Trophoblast cell (in vitro differentiated cells and primary cell): Measurements from ENCODE around the gene ZCCHC18.

Experiments
- DNase-seq, 2 donors: peaks; one replicate each; pipeline ENCODE4 v3.0.0-alpha.2; 2016
- H2AFZ ChIP-seq: 2 replicates; pipeline ENCODE4 v1.6.1; 2013; ENCODE audit warnings: low read length, moderate library complexity, mild to moderate bottlenecking; ENCODE audit not compliant: insufficient read depth, poor library complexity
- H2AK5ac ChIP-seq: 2 replicates; pipeline ENCODE4 v1.6.1; 2013; ENCODE audit warnings: mild to moderate bottlenecking, low read length
- H2BK120ac ChIP-seq: 2 replicates; pipeline ENCODE4 v1.6.1; 2013; ENCODE audit warnings: low read length, mild to moderate bottlenecking, moderate library complexity; ENCODE audit not compliant: insufficient read depth, poor library complexity
- H2BK12ac ChIP-seq: 2 replicates; pipeline ENCODE4 v1.6.1; 2013; ENCODE audit warnings: mild to moderate bottlenecking, low read length, moderate library complexity
- H2BK5ac ChIP-seq: 2 replicates; pipeline ENCODE4 v1.6.1; 2013; ENCODE audit warnings: low read length, low read depth, moderate library complexity, mild to moderate bottlenecking; ENCODE audit not compliant: poor library complexity
- H3K14ac ChIP-seq: 2 replicates; pipeline ENCODE4 v1.6.1; 2013; ENCODE audit warnings: mild to moderate bottlenecking, low read length
- H3K18ac ChIP-seq: 2 replicates; pipeline ENCODE4 v1.6.1; 2013; ENCODE audit warnings: mild to moderate bottlenecking, low read length
- H3K23ac ChIP-seq: 2 replicates; pipeline ENCODE4 v1.6.1; 2013; ENCODE audit warnings: low read length
- H3K27ac ChIP-seq: 2 replicates; pipeline ENCODE4 v1.5.1; 2013; ENCODE audit warnings: low read depth, mild to moderate bottlenecking, inconsistent platforms, low read length, moderate library complexity
- H3K27me3 ChIP-seq: 2 replicates; pipeline ENCODE4 v1.6.1; 2013; ENCODE audit warnings: inconsistent platforms, mild to moderate bottlenecking, low read length, moderate library complexity; ENCODE audit not compliant: insufficient read depth
- H3K36me3 ChIP-seq, 2 experiments: 1 replicate in 1 of 2; 2 replicates in 1 of 2; pipeline ENCODE4 v1.6.1; 2013; ENCODE audit warnings: low read length in 2 of 2, mild to moderate bottlenecking in 2 of 2, moderate library complexity in 1 of 2; ENCODE audit not compliant: insufficient read depth in 2 of 2, control insufficient read depth in 1 of 2
- H3K4ac ChIP-seq: 2 replicates; pipeline ENCODE4 v1.6.1; 2013; ENCODE audit warnings: low read depth, mild to moderate bottlenecking, low read length, moderate library complexity
- H3K4me1 ChIP-seq, 2 experiments: 1 replicate in 1 of 2; 2 replicates in 1 of 2; pipeline ENCODE4 v1.6.1; 2013; ENCODE audit warnings: low read length in 2 of 2, mild to moderate bottlenecking in 2 of 2, moderate library complexity in 1 of 2; ENCODE audit not compliant: insufficient read depth in 2 of 2, control insufficient read depth in 1 of 2
- H3K4me2 ChIP-seq: 2 replicates; pipeline ENCODE4 v1.6.1; 2013; ENCODE audit warnings: inconsistent platforms, mild to moderate bottlenecking, low read length, moderate library complexity
- H3K4me3 ChIP-seq: 2 replicates; pipeline ENCODE4 v1.5.1; 2013; ENCODE audit warnings: mild to moderate bottlenecking, low read depth, low read length, inconsistent platforms
- H3K79me1 ChIP-seq: one replicate; pipeline ENCODE4 v1.6.1; 2013; ENCODE audit warnings: low read length
- H3K79me2 ChIP-seq: 2 replicates; pipeline ENCODE4 v1.6.1; 2013; ENCODE audit warnings: low read length, mild to moderate bottlenecking; ENCODE audit not compliant: control insufficient read depth, insufficient read depth, poor library complexity
- H3K9ac ChIP-seq: 2 replicates; pipeline ENCODE4 v1.6.1; 2013; ENCODE audit warnings: mild to moderate bottlenecking, low read length
- H3K9me3 ChIP-seq: 2 replicates; pipeline ENCODE4 v1.6.1; 2013; ENCODE audit warnings: low read depth, mild to moderate bottlenecking, control low read depth, inconsistent platforms, low read length; ENCODE audit not compliant: insufficient read depth
- H4K12ac ChIP-seq: 2 replicates; pipeline ENCODE4 v1.6.1; 2013; ENCODE audit warnings: low read depth, mild to moderate bottlenecking, low read length, moderate library complexity
- H4K8ac ChIP-seq: 2 replicates; pipeline ENCODE4 v1.6.1; 2013; ENCODE audit warnings: low read depth, mild to moderate bottlenecking, low read length, moderate library complexity
- H4K91ac ChIP-seq: one replicate; pipeline ENCODE4 v1.6.1; 2013; ENCODE audit warnings: low read depth, mild to moderate bottlenecking, low read length, moderate library complexity
- WGBS: extraction: QIAGEN DNeasy Blood & Tissue Kit; methylation state at CpG from one replicate; pipeline ENCODE4 v1.1.7; 2013; ENCODE audit warnings: missing lambda C conversion rate; ENCODE audit not compliant: insufficient read length, insufficient coverage; ENCODE audit errors: extremely low coverage; 5-methylcytosine and 5-hydroxymethylcytosine counted together

ZCCHC18 gene

DNA sequence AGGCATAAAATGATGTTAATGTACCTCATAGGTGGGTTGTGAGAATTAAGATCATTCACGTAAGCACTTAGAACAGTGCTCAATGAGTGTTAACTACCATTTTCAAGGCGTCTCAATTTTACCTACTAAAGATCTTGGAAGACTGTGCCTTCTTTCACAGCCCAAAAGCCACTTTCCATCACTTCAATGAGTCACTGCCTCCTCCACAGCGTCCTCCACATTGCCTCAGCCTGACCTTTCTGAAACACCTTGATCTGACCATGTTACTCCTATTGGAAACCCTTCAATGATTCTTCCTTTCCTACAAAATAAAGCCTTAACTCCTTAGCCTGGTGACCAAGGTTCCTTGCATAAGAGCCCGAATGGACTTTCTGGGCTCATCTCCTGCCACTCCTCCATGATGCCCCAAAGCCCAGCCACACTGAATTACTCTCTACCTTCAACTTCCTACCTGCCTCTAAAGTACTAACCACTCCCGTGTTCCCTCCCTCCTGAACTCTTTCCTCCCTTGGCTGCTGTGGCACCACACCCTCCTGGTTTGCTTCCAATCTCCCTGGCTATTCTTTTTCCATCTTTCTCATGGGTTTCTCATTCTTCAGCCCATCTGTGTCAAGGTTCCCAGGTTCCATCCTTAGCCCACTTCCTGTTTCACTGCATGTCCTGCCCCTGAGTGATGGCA lies 22.4 kb downstream of the ZCCHC18 start:
- no peak overlapping the region for H3K14ac ChIP-seq
- no CpG with 5 or more reads among the region's 5 CpGs for WGBS
- peaks cover 0 to 2% of the 10 kb centered on the region in 2 experiments for H3K36me3 ChIP-seq

DNA sequence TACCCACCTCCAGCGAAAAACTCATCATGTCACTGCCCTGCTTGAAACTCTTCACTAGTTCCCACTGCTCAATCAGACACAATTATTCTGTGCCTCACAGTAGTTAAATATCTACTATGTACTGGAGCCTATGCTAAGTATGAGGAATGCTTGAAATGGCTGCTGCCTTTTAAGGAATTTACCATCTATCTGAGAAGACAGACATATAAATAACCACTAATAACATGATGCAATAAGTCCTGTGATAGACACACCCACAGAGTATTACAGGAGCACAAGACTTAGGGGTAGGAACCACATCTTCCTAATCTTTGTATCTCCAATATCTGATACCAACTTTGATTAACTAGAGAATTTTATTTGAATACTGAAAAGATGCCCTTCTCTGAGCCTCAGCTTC lies 23.4 kb downstream of the ZCCHC18 start:
- Histone ChIP-seq H4K91ac (no peak overlapping the region), H2BK5ac (no peak overlapping the region), H3K9ac (no peak overlapping the region), H4K12ac (no peak overlapping the region), H2BK12ac (no peak overlapping the region), H2AFZ (no peak overlapping the region), H3K27me3 (no peaks in the 10 kb centered on the region), H3K9me3 (no peaks in the 10 kb centered on the region), H2AK5ac (no peak overlapping the region), H3K4ac (no peak overlapping the region), H4K8ac (no peak overlapping the region), H3K4me3 (no peak overlapping the region), H3K18ac (no peak overlapping the region), H3K79me2 (no peaks in the 10 kb centered on the region), H3K27ac (no peak overlapping the region), H3K36me3 (peaks cover 0 to 2% of the 10 kb centered on the region in 2 experiments), H2BK120ac (no peak overlapping the region), H3K23ac (no peak overlapping the region), H3K4me1 (no peaks in the 10 kb centered on the region), H3K14ac (no peak overlapping the region), H3K79me1 (no peaks in the 10 kb centered on the region), H3K4me2 (no peak overlapping the region)
- WGBS = no CpG with 5 or more reads among the region's 1 CpG
- no peak for DNase-seq

More for the DNA sequence above, 22.4 kb downstream of the ZCCHC18 start:
- Histone ChIP-seq H3K9ac (no peak overlapping the region), H2AK5ac (no peak overlapping the region), H3K79me2 (no peaks in the 10 kb centered on the region), H2BK12ac (no peak overlapping the region), H3K27me3 (no peaks in the 10 kb centered on the region), H3K23ac (no peak overlapping the region), H3K4me1 (no peaks in the 10 kb centered on the region), H3K27ac (no peak overlapping the region), H3K4ac (no peak overlapping the region), H3K79me1 (no peaks in the 10 kb centered on the region), H3K18ac (no peak overlapping the region), H4K8ac (no peak overlapping the region), H2BK5ac (no peak overlapping the region), H2BK120ac (no peak overlapping the region), H4K91ac (no peak overlapping the region), H2AFZ (no peak overlapping the region), H3K9me3 (no peaks in the 10 kb centered on the region), H3K4me2 (no peak overlapping the region), H3K4me3 (no peak overlapping the region), H4K12ac (no peak overlapping the region)
- DNase-seq = no peak

DNA sequence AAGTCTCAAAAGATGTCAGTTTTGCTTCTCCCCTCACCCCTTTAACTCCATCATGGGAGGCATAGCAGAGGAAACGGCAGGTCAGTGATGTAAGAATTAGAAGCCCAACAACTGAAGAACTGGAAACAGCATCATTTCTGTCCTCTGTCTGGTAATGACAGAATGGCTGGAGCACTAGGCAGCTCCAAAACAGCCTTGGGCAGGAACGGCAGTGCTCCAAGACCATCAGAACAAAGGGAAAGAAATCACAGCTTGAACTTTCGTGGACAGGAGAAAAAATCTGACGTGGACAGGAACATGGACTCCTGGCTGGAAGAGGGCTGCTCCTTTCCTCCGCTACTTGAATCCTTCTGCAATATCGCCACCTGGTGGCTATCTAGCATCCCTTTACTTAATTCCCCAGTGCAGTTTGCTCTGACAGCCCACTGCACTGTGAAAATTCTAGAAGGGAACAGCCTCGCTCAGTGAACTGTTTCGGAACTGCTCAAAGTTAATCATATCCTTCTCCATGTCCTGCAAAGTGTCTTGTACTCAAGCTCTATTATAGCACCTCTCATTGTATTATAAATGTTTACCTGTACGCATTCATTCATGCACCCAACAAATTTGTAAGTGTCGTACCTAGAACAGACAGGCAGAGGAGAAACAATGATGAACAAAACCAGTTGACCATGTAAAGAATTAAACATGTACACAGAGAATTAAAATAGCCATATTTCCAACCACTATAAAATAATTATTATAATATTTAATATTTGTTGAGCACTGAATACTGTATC lies 24.1 kb downstream of the ZCCHC18 start:
- no peaks in the 10 kb centered on the region for H3K79me2 ChIP-seq
- H3K14ac ChIP-seq = no peak overlapping the region
- peak; percentile 42 to 83 for DNase-seq
- no peaks in the 10 kb centered on the region for H3K9me3 ChIP-seq
- H3K23ac ChIP-seq = no peak overlapping the region
- no peaks in the 10 kb centered on the region for H3K79me1 ChIP-seq
- H2BK5ac ChIP-seq = no peak overlapping the region
- H3K36me3 ChIP-seq = no peaks in the 10 kb centered on the region
- no peak overlapping the region for H3K9ac ChIP-seq
- no peak overlapping the region for H2BK12ac ChIP-seq
- WGBS = no CpG with 5 or more reads among the region's 10 CpGs
- no peaks in the 10 kb centered on the region for H3K4me1 ChIP-seq
- H3K27me3 ChIP-seq = no peaks in the 10 kb centered on the region
- no peak overlapping the region for H3K4me3 ChIP-seq
- no peak overlapping the region for H2AFZ ChIP-seq
- H4K91ac ChIP-seq = no peak overlapping the region
- no peak overlapping the region for H3K4ac ChIP-seq
- H4K8ac ChIP-seq = no peak overlapping the region
- H3K4me2 ChIP-seq = peak overlapping the region; percentile 62
- no peak overlapping the region for H4K12ac ChIP-seq
- H3K27ac ChIP-seq = no peak overlapping the region
- H3K18ac ChIP-seq = no peak overlapping the region
- no peak overlapping the region for H2AK5ac ChIP-seq
- H2BK120ac ChIP-seq = no peak overlapping the region

DNA sequence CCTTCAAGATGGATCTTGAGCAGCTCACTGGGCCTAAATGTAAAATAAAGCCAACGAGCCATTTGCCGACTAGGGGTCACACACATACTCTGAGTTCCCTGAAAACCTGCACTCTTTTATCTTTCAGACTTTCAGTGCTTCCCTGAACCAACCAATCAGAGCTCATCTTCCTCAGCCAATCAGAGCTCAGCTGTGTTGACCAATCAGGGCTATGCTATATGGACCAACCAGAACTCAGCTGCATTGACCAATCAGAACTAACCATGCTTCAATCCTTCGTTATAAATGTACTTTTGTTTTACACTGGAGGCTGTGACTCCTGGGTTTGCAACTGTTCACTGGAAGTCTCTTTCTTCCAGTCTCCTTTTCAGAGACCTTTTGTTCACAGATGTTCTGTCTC lies 25.2 kb downstream of the ZCCHC18 start:
- H3K4me3 ChIP-seq = no peak overlapping the region
- H3K9me3 ChIP-seq = no peaks in the 10 kb centered on the region
- no peak overlapping the region for H2AFZ ChIP-seq
- H3K18ac ChIP-seq = no peak overlapping the region
- no peak for DNase-seq
- H3K27ac ChIP-seq = no peak overlapping the region
- H3K14ac ChIP-seq = no peak overlapping the region
- H4K91ac ChIP-seq = no peak overlapping the region
- H2BK12ac ChIP-seq = no peak overlapping the region
- no peaks in the 10 kb centered on the region for H3K36me3 ChIP-seq
- H3K4me2 ChIP-seq = no peak overlapping the region
- no peak overlapping the region for H2BK5ac ChIP-seq
- no peaks in the 10 kb centered on the region for H3K79me1 ChIP-seq
- no peak overlapping the region for H4K8ac ChIP-seq
- H3K79me2 ChIP-seq = no peaks in the 10 kb centered on the region
- no peak overlapping the region for H2BK120ac ChIP-seq
- no peak overlapping the region for H3K23ac ChIP-seq
- H3K27me3 ChIP-seq = no peaks in the 10 kb centered on the region
- no peak overlapping the region for H3K9ac ChIP-seq
- H3K4me1 ChIP-seq = no peaks in the 10 kb centered on the region
- no peak overlapping the region for H2AK5ac ChIP-seq
- no peak overlapping the region for H3K4ac ChIP-seq
- no peak overlapping the region for H4K12ac ChIP-seq
- no CpG with 5 or more reads among the region's 3 CpGs for WGBS
